HG03432 (cell line): ENCODE results near the gene MACROH2A2.
"Not testable (repeated sequence)": the region's sequence is repeated elsewhere in the genome, so short reads cannot be mapped to it uniquely, and the experiment has no call there.

Source experiments
- ATAC-seq: cut with Tn5 transposase; IDR thresholded peaks from one replicate; pipeline ENCODE4 v1.9.1; 2021; ENCODE audit warnings: mild to moderate bottlenecking, moderate library complexity; ENCODE audit not compliant: unreplicated experiment

MACROH2A2 gene

DNA sequence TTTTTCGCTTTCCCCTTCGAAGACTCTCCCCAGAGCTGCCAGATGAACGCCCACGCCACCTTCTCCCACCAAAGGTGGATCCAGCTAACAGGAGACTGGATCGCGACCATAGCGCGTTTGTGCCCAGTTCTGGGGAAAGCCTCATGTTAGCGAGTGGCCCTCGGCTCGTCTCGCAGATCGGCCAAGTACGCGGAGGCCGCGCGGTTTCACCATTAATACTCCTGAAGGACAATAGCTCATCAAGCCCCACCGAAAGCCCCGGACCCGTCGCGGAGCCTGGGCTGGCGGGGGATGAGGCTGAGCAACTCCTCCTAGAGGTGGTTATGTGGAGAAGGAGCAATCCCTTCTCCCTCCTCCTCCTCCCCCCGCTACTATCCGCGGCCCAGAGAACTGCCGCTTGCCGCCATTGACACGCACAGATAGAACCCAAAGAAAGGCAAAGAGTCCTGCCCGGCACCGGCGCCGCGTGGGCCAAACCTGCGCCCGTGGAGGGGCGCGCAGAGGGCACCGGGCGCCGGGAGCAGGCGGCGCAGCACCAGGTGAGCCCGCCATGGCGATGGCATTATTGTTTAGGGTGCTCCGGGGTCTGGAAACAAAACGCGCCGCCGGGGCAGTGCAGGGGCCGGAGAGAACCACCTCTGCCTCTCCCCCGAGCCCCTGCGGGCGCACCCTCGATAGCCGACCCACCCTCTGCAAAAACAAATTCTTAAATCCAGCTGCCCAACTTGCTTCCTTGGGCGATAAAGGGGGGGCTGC is at the start of gene MACROH2A2:
Gene MACROH2A2, plus strand, starts transcription at position 385 of the 756 bp plus-strand sequence. CDS start 22,813 bp downstream, outside the sequence.
- no peak for ATAC-seq

DNA sequence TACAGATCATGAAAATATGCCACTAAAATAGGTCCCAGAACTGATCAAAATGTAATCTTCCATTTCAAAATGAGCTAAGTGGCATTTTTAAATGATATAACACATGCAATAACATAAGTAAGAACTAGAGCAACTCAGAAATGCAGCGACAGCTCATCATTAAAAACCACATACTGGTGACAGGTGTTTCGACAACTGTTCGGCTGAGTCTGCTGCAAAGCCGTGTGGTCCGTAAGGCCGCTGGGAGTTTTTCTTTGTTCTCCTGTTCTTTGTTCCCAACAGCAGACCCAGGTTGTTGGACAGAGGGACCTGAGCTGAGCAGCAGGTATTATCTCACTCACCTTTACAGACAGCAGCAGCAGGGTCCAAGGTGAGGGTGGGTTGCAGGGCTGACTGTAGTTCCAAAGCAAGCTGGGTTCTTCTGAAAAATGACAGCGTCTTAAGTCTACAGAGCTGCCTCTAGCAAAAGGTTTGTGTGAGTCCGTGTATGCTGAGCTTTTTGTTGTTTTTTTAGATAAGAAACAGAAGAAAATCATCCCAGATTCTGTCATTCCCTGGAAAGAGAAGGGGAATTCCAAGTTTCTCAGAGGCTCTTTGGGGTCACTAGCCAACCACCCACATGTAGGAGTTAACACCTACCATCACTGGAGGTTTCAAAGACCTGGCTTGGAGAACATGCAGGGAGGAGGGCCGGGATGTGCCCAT is 45.4 kb upstream of the MACROH2A2 start:
- ATAC-seq, result no peak

DNA sequence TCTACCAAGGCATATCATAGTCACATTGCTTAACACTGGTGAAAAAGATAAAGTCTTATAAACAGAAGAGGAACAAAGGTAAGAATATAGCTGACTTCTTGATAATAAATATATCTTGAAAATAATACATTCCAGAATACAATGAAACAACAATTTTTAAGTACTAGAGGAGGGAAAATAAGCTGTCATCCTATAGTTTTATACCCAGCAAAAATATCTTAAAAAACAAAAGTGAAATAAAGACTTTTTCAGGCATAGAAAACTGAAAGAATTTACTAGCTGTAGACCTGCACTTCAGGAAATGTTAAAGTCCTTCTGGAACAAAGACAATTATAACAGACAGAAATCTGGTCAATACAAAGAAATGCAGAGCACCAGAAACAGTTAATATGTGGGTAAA is 21.4 kb upstream of the MACROH2A2 start:
- no peak for ATAC-seq

DNA sequence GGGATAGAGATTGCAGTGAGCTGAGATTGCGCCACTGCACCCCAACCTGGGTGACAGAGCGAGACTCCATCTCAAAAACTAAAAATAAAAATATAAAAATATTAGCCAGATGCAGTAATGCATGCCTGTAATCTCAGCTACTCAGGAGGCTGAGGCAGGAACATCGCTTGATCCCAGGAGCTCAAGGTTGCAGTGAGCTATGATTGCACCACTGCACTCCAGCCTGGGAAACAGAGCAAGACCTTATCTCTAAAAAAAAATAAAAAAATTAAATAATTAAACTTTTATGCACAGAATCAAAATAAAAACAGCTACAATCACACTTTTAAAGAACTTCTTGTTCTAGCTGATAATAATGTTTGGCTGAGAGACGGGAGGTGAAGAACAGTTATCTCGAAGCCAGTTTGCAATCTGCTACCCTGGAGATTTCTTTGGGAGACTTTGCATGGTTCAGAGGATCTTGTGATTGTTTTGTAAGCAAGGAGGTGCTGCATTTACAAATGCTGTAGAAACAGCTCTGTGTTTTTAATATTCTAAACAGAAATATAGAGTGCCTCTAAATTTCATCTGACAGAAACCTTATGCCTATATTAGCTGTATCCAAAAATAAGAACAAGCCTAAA is 19.9 kb upstream of the MACROH2A2 start:
- no peak for ATAC-seq

DNA sequence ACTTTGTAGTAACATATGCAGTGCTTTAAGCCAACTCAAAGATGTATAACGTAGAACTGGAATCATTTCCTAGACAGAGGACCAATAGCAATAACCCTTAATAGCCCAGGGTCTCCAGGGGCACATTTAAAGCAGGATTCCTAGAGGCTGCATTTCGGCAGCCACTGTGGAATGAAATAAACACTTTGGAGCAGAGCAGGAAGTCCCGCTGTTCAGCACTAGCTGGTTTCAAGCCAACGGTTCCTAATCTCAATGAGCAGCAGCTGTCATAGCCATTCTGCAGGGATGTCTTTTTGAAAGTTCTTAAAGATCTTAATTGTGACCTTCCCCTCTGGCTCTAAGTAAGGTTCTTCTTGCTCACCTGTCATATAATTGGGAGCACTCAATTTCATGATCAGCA is 18.4 kb upstream of the MACROH2A2 start:
- no peak for ATAC-seq

DNA sequence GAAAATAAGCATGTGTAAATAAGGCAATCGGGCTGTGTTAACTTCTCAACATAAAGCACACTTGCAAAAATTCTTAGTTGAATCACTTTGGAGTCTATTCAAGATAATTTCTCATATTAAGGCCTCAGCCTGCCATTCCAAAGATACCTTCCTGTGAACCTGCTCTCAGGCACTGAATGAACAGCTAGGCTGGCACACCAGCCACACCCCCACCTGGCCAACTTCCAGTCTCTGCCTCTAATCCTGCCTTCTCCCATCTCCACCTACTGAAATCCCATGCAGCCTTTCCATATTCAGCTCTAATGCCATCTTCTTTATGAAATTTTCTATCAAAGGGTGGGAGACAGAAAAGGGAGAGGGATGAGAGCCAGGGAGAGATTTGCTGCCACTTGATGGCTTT is 17.1 kb upstream of the MACROH2A2 start:
- no peak for ATAC-seq

DNA sequence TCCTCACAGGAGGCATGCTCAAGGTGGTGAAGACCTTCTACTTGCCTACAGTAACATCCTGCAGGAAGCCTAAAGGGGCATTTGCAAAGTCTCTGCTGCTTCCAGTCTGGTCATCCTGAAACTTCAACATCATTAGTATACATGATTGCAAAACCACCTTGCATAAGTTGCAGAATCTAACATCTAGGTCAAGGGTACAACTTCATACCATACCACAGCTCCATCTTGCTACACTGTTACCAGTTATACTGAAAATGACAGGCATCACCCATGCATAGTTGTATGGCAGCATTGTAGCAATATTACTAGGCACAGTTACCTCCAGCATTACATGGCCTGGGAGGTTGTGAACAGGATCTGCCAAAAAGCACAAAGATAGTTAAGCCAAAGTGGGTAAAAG is 13.7 kb upstream of the MACROH2A2 start:
- ATAC-seq, result no peak

DNA sequence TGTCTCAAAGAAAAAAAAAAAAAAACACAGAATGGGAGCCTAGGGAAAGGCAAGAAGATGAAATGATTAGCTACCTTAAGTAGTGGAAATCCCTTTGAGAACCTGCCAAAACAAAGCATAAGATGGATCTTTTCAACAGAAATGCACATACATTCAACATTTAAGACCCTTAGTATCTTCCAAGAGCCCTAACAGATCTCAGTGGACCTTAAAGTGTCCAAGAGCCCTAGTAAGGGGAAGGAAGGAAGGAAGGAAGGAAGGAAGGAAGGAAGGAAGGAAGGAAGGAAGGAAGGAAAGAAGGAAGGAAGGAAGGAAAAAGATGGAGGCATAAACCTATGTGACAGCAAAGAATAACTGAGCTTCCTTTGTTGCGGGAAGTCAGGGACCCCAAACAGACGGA is 11.6 kb upstream of the MACROH2A2 start:
- ATAC-seq, result no peak

DNA sequence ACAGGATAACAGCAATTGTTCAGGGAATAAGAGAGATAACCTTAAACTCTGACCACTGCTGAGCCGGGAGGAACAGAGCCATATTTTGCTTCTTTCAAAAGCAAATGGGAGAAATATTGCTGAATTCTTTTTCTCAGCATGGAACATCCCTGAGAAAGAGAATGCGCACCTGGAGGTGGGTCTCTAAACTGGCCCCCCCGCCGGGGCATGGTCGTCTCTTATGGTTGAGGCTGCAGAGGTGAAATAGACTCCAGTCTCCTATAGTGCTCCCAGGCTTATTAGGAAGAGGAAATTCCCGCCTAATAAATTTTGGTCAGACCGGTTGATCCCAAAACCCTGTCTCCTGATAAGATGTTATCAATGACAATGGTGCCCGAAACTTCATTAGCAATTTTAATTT is 10.9 kb upstream of the MACROH2A2 start:
- not testable (repeated sequence) for ATAC-seq

DNA sequence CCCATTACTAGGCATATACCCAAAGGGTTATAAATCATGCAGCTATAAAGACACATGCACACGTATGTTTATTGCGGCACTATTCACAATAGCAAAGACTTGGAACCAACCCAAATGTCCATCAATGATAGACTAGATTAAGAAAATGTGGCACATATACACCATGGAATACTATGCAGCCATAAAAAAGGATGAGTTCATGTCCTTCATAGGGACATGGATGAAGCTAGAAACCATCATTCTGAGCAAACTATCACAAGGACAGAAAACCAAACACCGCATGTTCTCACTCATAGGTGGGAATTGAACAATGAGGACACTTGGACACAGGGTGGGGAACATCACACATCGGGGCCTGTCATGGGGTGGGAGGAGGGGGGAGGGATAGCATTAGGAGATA is 5.6 kb upstream of the MACROH2A2 start:
- ATAC-seq, result not testable (repeated sequence)

DNA sequence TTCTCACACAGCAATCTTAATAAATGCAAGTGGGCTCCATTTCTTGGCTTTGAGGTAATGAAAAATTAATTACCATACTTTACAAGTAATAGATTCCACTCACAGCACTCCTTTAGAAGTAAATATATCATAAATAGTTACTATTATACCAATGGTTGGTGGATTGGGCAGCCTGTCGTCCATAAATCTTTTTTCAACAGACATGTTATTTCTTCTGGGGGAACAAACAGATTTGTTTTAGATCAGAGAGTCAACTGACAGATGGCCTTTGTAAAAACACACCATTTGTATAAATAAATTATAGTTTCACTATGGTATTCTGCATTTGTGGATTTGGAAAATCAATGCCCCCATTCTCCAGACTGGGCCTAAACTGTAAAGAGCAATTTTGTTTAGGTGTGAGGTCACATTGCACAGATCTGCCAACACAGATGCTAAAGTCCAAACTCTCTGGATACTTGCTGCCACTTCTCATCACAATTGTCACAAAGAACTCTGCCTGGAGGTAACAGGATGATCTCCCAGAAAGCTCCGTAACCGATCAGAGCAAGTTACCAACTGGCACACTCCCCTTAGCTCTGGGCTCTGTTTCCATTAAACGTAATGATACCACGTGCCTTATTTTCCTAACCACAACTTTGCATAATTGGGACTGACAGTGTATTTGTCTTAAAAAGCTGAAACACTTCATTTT is 4.5 kb upstream of the MACROH2A2 start:
- ATAC-seq, result no peak

DNA sequence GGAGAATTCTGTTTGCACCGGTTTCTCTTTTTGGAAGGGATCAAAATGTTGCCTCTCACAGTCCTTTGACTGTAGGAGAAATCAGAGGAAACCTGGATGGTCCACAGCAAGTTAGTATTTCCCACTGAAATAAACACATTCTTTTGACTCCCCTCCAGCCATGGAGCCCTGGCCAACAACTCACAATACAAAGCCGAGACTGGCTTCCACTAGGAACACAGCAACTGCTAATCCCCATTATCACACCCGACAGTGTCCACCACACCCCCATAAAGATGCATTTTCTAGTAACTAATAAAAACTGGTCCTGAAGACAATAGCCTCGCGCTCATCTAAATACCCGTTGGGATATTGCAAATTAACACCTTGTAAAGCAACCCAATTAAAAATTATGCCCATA is 798 bp upstream of the MACROH2A2 start:
- no peak for ATAC-seq

DNA sequence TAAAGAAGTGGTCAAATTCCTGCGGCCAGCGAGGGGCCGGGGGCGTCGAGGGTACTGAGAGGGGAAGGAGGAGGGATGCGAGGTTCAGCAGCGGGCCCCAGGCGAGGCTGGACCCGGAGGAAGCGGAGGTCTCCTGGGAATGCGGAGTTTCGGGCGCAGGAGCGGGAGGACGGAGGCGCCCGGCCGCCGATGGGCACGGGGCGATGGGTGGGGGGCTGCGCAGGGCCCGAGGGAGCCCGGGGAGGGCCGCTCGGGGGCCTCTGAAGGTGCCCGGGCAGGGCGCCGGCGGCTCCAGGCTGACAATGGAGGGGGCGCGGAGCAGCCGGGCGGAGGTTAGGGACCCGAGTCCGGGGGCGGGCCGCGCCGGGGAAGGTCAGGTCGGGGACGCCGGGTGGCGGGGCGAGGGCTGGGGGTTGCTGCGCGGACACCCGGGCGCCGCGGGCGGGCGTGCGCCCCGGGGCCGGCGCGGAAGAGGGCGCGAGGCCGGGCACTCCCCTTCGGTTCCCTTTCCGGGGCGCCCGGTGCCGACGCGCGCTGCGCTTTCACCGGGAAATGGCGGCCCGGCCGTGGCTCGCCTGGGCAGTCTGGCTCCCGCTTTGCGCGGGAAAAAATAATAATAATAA is 683 bp downstream of the MACROH2A2 start:
- no peak for ATAC-seq

DNA sequence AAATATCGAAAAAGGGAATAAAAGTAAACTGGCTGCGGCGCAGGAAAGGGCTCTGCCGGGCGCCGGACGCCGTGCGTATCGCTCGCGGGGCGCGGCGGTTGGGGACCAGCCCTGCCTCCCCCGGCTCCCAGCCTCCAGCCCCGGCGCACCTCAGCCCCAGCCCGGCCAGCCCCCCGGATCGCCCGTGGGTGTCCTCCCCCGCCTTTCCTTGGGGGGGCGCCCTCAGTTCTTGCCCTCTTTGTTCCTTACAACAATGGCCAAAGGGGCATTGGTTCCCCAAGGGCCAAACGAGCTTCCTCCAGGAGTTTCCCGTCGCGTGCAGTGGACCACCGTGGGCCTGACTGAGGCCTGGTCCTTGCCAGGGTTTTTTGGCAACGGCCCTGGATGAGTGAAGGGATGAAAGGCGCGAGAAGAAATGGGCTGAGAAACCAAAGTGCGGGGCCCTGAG is 1.2 kb downstream of the MACROH2A2 start:
- no peak for ATAC-seq

DNA sequence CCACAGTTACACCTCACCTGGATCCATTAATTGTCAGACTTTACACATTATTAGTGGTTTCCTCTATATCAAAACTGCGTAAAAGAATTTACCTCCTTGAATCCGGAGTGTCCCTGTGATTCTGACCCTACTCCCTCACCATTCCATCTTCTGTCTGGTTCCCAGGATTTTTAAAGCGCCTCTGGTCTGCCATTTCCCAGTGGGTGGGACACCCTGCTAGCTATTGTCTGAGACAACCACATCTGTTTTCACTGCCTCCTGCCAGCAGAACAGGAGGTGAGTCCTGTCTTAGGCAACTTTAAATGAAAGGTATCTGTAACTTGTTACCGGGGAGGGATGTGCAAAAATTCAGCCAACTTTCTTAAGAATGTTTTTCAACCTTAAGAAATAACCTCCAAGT is 2.3 kb downstream of the MACROH2A2 start:
- ATAC-seq, result no peak

DNA sequence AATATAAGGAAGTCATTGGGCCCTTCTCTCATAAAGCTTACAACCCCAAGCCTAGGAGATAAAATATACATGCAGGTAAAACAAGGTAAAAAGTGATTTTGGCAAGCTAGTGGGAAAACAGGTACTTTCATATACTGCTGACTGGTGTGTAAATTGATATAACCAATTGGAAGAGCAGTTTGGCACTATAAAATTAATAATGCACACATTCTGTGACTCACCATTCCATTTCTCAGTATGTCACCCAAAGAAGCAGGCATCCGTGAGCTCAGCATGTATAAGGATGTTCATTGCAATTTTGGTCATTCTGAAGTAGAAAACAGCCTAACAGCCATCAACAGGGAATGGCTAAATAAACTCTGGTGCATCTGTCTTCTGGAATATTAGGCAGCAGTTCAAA is 2.9 kb downstream of the MACROH2A2 start:
- no peak for ATAC-seq

DNA sequence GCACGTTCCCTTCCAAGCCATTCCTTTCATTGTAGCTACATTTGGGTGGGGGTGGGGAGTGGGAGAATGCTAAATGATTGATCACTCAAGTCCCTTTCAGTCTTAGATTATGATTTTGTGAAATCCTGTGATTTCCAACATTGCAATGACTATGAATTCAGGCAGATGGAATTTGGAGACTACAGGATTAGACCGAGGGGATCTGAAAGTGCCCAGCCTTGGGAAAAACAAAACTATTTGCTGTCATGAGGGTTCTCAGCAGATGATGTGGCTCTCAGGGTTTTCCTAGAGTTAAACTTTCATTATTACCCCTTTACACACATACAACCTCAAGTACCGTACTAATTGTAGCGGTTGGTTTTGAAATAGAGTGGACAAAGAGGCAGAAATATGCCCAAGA is 4.7 kb downstream of the MACROH2A2 start:
- ATAC-seq, result no peak

DNA sequence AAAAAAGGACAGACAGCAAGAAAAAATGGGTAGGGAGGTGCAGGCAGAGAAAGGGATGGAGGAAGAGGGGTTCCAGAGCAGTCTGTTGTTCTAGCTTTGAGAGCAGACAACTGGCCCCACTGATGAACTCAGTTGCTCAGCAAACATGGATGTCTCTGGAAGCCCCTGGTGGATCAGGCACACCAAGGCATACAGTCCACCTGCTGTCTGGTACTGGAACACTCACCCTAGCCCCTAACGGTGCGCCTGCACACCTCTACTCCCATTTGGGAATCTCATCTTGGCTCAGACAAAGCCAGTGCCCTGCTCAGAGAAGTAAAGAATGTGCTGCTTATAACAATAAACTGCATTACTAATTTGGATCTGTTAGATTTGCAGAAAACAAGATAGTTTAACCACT is 7.7 kb downstream of the MACROH2A2 start:
- ATAC-seq, result no peak

DNA sequence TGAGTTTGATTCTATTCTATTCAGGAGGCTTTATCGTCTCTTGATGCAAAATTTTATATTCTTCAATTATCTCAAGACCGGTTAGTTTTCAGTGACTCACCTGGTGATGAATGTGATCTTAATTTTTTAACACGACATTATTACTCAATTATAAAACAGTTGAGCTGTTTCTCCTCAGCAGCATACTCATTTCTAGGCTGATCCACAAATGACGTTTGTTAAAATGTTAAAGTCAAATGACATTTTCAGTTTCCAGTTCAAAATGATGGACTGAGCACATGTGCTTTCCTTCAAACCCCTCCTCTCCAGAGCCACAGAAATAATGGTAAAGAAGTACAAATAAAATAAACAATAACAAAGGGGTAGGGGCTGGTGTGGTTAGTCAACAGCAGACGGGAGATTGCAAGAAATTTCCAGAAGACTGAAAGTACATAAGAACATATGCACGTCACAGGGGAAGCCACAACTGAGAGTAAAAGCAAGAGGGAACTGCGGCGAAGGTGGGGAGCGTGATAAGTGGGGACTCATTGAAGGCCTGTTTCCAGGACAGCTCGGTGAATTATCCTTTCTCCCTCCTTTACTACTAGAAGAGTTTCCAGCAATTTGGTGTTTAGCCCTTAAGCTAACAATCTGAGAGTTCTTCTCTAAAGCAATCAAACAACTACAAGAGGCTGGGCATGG is 10.9 kb downstream of the MACROH2A2 start:
- ATAC-seq, result no peak

DNA sequence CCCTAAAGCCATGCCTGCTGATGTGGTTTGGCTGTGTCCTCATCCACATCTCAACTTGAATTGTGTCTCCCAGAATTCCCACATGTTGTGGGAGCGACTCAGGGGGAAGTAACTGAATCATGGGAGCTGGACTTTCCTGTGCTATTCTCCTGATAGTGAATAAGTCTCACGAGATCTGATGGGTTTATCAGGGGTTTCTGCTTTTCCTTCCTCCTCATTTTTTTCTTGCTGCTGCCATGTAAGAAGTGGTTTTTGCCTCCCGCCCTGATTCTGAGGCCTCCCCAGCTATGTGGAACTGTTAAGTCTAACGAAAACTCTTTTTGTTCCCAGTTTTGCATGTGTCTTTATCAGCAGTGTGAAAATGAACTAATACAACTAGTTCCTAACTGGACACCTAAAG is 11.8 kb downstream of the MACROH2A2 start:
- no peak for ATAC-seq
